ENCODE results near the gene CATSPER3.
"Not testable (repeated sequence)": the region's sequence is repeated elsewhere in the genome, so short reads cannot be mapped to it uniquely, and the experiment has no call there.

CATSPER3 gene

GRCh38 chr5:134975078-134975715, 7.5 kb downstream of the CATSPER3 start:
- DNase-seq (ENCODE audit: low read depth in 2 of 2), result no peak

GRCh38 chr5:134975843-134976242, 8.1 kb downstream of the CATSPER3 start:
- no peak for DNase-seq (ENCODE audit: low read depth in 2 of 2)

GRCh38 chr5:134976841-134977240, 9.1 kb downstream of the CATSPER3 start:
- DNase-seq (ENCODE audit: low read depth in 2 of 2), result no peak

GRCh38 chr5:134979416-134979815, 11.7 kb downstream of the CATSPER3 start:
- no peak for DNase-seq (ENCODE audit: low read depth in 2 of 2)

GRCh38 chr5:134982230-134982629, 14.5 kb downstream of the CATSPER3 start:
- DNase-seq (ENCODE audit: low read depth in 2 of 2), result no peak

GRCh38 chr5:134989266-134989830, 21.6 kb downstream of the CATSPER3 start:
- DNase-seq (ENCODE audit: low read depth in 2 of 2), result no peak

- not testable (repeated sequence) for DNase-seq (ENCODE audit: low read depth in 2 of 2)
Measured at GRCh38 chr5:134990183-134990582, 22.5 kb downstream of the CATSPER3 start.

GRCh38 chr5:134992148-134992547, 24.4 kb downstream of the CATSPER3 start:
- DNase-seq (ENCODE audit: low read depth in 2 of 2), result no peak

GRCh38 chr5:134993161-134993560, 25.5 kb downstream of the CATSPER3 start:
- DNase-seq (ENCODE audit: low read depth in 2 of 2), result no peak

GRCh38 chr5:134994560-134995156, 27.0 kb downstream of the CATSPER3 start:
- DNase-seq (ENCODE audit: low read depth in 2 of 2), result no peak

- DNase-seq (ENCODE audit: low read depth in 2 of 2), result no peak
Measured at GRCh38 chr5:134995850-134996402, 28.2 kb downstream of the CATSPER3 start.

- no peak for DNase-seq (ENCODE audit: low read depth in 2 of 2)
Measured at GRCh38 chr5:134997015-134997414, 29.3 kb downstream of the CATSPER3 start.

- DNase-seq (ENCODE audit: low read depth in 2 of 2), result not testable (repeated sequence)
Measured at GRCh38 chr5:134998068-134998467, 30.4 kb downstream of the CATSPER3 start.

GRCh38 chr5:135004376-135004775, 36.7 kb downstream of the CATSPER3 start:
- DNase-seq (ENCODE audit: low read depth in 2 of 2), result no peak

- no peak for DNase-seq (ENCODE audit: low read depth in 2 of 2)
Measured at GRCh38 chr5:135005076-135005475, 37.4 kb downstream of the CATSPER3 start.

GRCh38 chr5:135007305-135007704, 39.6 kb downstream of the CATSPER3 start:
- DNase-seq (ENCODE audit: low read depth in 2 of 2), result no peak

- no peak for DNase-seq (ENCODE audit: low read depth in 2 of 2)
Measured at GRCh38 chr5:135007749-135008363, 40.1 kb downstream of the CATSPER3 start.

- no peak for DNase-seq (ENCODE audit: low read depth in 2 of 2)
Measured at GRCh38 chr5:135008556-135008955, 40.8 kb downstream of the CATSPER3 start.

- no peak for DNase-seq (ENCODE audit: low read depth in 2 of 2)
Measured at GRCh38 chr5:135008981-135009735, 41.5 kb downstream of the CATSPER3 start.

- DNase-seq (ENCODE audit: low read depth in 2 of 2), result no peak
Measured at GRCh38 chr5:135009736-135010501, 42.2 kb downstream of the CATSPER3 start.
